HL-60 (cell line): ENCODE measurements around the gene MS4A4A.

Source experiments
- DNase-seq, 2 experiments: peaks; one replicate each; pipeline ENCODE4 v3.0.0-alpha.2; 2010 to 2020; ENCODE audit warnings: low read depth in 1 of 2, low spot score in 1 of 2
- H3K27ac ChIP-seq: fragments of 250-450 bp; sonication (Bioruptor Pico); replicated peaks from 2 replicates; pipeline ENCODE4 v1.5.1; 2020; ENCODE audit warnings: mild to moderate bottlenecking, moderate library complexity
- H3K27me3 ChIP-seq: fragments of 250-450 bp; sonication (Bioruptor Pico); 2 replicates; pipeline ENCODE4 v1.5.1; 2021; ENCODE audit warnings: mild to moderate bottlenecking, moderate library complexity; ENCODE audit not compliant: insufficient read depth, poor library complexity, severe bottlenecking
- H3K4me3 ChIP-seq: replicated peaks from 2 replicates; pipeline ENCODE4 v1.5.1; 2011; ENCODE audit warnings: mild to moderate bottlenecking, control low read depth, low read length; ENCODE audit not compliant: insufficient read depth
- CTCF ChIP-seq: IDR thresholded peaks from one replicate; pipeline ENCODE4 v1.5.1; 2011; ENCODE audit warnings: low read length, control low read depth, inconsistent platforms; ENCODE audit not compliant: insufficient read depth
- GABPA ChIP-seq: IDR thresholded peaks from 2 replicates; pipeline ENCODE4 v1.6.1; 2012; ENCODE audit warnings: low read depth
- POLR2AphosphoS5 ChIP-seq: IDR thresholded peaks from 2 replicates; pipeline ENCODE4 v1.6.1; 2012; ENCODE audit warnings: low read depth
- REST ChIP-seq: IDR thresholded peaks from 2 replicates; pipeline ENCODE4 v1.6.1; 2012; ENCODE audit warnings: low read depth; ENCODE audit not compliant: insufficient replicate concordance
- SPI1 ChIP-seq: IDR thresholded peaks from 2 replicates; pipeline ENCODE4 v1.6.1; 2012; ENCODE audit warnings: low read depth, mild to moderate bottlenecking, borderline replicate concordance

MS4A4A gene

GRCh38 chr11:60257956-60258722, 22.3 kb upstream of the MS4A4A start:
- DNase-seq = no peak
- no peak overlapping the region for H3K27ac ChIP-seq
- TF ChIP-seq CTCF = no peak
- no peak for TF ChIP-seq REST
- no peak for TF ChIP-seq GABPA
- no peak for TF ChIP-seq POLR2AphosphoS5
- TF ChIP-seq SPI1 = no peak
- no peaks in the 10 kb centered on the region for H3K27me3 ChIP-seq
- H3K4me3 ChIP-seq = no peak overlapping the region

GRCh38 chr11:60261014-60261413, 19.5 kb upstream of the MS4A4A start:
- H3K4me3 ChIP-seq = no peak overlapping the region
- DNase-seq = no peak
- H3K27me3 ChIP-seq = no peaks in the 10 kb centered on the region
- no peak for TF ChIP-seq GABPA
- TF ChIP-seq REST = no peak
- no peak for TF ChIP-seq SPI1
- no peak for TF ChIP-seq POLR2AphosphoS5
- TF ChIP-seq CTCF = no peak
- H3K27ac ChIP-seq = no peak overlapping the region

GRCh38 chr11:60263402-60263801, 17.1 kb upstream of the MS4A4A start:
- TF ChIP-seq CTCF (no peak), REST (no peak), SPI1 (peak; percentile 62; the same call in 1 of the 2 replicates), GABPA (no peak)
- Histone ChIP-seq H3K27ac (no peak overlapping the region), H3K27me3 (peaks cover 5% of the 10 kb centered on the region), H3K4me3 (no peak overlapping the region)
- DNase-seq = peak in 1 of 2 experiments; percentile 30
